DND-41 (cell line): ENCODE data around the gene SPNS2.

Experiments
- EZH2 ChIP-seq: IDR thresholded peaks from 3 replicates; pipeline ENCODE4 v1.6.1; 2012; ENCODE audit warnings: borderline replicate concordance, low read depth, mild to moderate bottlenecking, moderate library complexity, low read length, inconsistent platforms; ENCODE audit not compliant: severe bottlenecking
- TF ChIP-seq, protein P1 (sequence below): IDR thresholded peaks from 2 replicates; pipeline ENCODE4 v1.5.1; 2012; ENCODE audit warnings: borderline replicate concordance, low read length, moderate library complexity, mild to moderate bottlenecking; ENCODE audit not compliant: poor library complexity, severe bottlenecking; ENCODE audit errors: extremely low read depth

GRCh38 chr17:4551796-4552525, 53.3 kb downstream of the SPNS2 start:
- TF ChIP-seq, protein P1, sequence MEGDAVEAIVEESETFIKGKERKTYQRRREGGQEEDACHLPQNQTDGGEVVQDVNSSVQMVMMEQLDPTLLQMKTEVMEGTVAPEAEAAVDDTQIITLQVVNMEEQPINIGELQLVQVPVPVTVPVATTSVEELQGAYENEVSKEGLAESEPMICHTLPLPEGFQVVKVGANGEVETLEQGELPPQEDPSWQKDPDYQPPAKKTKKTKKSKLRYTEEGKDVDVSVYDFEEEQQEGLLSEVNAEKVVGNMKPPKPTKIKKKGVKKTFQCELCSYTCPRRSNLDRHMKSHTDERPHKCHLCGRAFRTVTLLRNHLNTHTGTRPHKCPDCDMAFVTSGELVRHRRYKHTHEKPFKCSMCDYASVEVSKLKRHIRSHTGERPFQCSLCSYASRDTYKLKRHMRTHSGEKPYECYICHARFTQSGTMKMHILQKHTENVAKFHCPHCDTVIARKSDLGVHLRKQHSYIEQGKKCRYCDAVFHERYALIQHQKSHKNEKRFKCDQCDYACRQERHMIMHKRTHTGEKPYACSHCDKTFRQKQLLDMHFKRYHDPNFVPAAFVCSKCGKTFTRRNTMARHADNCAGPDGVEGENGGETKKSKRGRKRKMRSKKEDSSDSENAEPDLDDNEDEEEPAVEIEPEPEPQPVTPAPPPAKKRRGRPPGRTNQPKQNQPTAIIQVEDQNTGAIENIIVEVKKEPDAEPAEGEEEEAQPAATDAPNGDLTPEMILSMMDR, result no peak
- no peak for TF ChIP-seq EZH2
